Adrenal gland (tissue), 5 donors: Measurements from ENCODE around the gene TLX1.

ENCODE experiments used
- CTCF ChIP-seq, 6 experiments: fragments of 450-650 bp in 4 of 6; fragments of 200-600 bp in 2 of 6; sonication (generic) in 1 of 6; IDR thresholded peaks; 1 replicate in 5 of 6; 2 replicates in 1 of 6; pipeline versions ENCODE4 v1.5.1 to v1.8.0; 2016 to 2021; ENCODE audit warnings: antibody characterized with exemption in 6 of 6, mild to moderate bottlenecking in 2 of 6, moderate library complexity in 1 of 6
- POLR2A ChIP-seq, 2 donors: fragments of 450-650 bp; IDR thresholded peaks; one replicate each; pipeline ENCODE4 v1.6.1; 2017; ENCODE audit warnings: antibody characterized with exemption in 2 of 2, mild to moderate bottlenecking in 2 of 2, moderate library complexity in 1 of 2
- donor health status: DM: no; HTN: no; CAD: no.

GRCh38 chr10:101121654-101122031 is 9.5 kb upstream of the TLX1 start:
- TF ChIP-seq CTCF (IDR thresholded peaks at IDR 0.05) (no peak), POLR2A (IDR thresholded peaks at IDR 0.05) (no peak)
